Endothelial cell of umbilical vein (primary cell): ENCODE results near the gene TIRAP. TPM values are rescaled to one million over a fixed set of nuclear protein-coding genes. Genes with fewer than 3 reads are reported as not detected.

Experiments
- BruUV-seq: library from RNA; stranded (reverse); fragments of 400-500 nt; replicated peaks from 2 replicates; lab custom pipeline; 2021; lab: Mats Ljungman, UMichigan
- CTCF ChIA-PET: fragments of 300-600, 350-600 bp; sonication (Branson Sonifier 250); formaldehyde crosslinking; loops from one replicate; lab custom pipeline; 2021; ENCODE audit warnings: antibody characterized with exemption, inconsistent platforms; lab: Charles Lee
- POLR2A ChIA-PET: fragments of 300-600, 350-600 bp; sonication (Branson Sonifier 250); formaldehyde crosslinking; loops from one replicate; lab custom pipeline; 2021; ENCODE audit warnings: antibody characterized with exemption, inconsistent platforms; lab: Charles Lee
- DNase-seq: peaks from one replicate; pipeline ENCODE4 v3.0.0-alpha.2; 2011; ENCODE audit warnings: low read depth, low spot score
- FAIRE-seq: peaks from 2 replicates; lab custom pipeline; 2011; peaks lifted over from hg19 to GRCh38; lab: Jason Lieb, UNC
- H2AFZ ChIP-seq: 2 replicates; pipeline ENCODE4 v1.6.0; 2012; ENCODE audit warnings: low read depth, low read length, control low read depth, inconsistent platforms
- H3K27ac ChIP-seq: 2 replicates; pipeline ENCODE4 v1.5.1; 2011; ENCODE audit warnings: low read depth, mild to moderate bottlenecking, control low read depth, low read length, moderate library complexity; ENCODE audit not compliant: insufficient read depth
- H3K27me3 ChIP-seq, 2 experiments: 2 replicates each; pipeline versions ENCODE4 v1.6.0 to v1.6.1; 2011; ENCODE audit warnings: low read length in 2 of 2, mixed read lengths in 1 of 2; ENCODE audit not compliant: control insufficient read depth in 2 of 2, insufficient read depth in 2 of 2
- H3K36me3 ChIP-seq, 2 experiments: 2 replicates in 1 of 2; 3 replicates in 1 of 2; pipeline ENCODE4 v1.5.1; 2011; ENCODE audit warnings: low read length in 2 of 2, mild to moderate bottlenecking in 1 of 2, moderate library complexity in 1 of 2; ENCODE audit not compliant: control insufficient read depth in 2 of 2, insufficient read depth in 2 of 2; ENCODE audit errors: extremely low read depth in 1 of 2
- H3K4me1 ChIP-seq: 3 replicates; pipeline ENCODE4 v1.5.1; 2011; ENCODE audit warnings: mild to moderate bottlenecking, low read length; ENCODE audit not compliant: control insufficient read depth, insufficient read depth; ENCODE audit errors: extremely low read depth
- H3K4me2 ChIP-seq: 2 replicates; pipeline ENCODE4 v1.6.1; 2011; ENCODE audit warnings: low read length, control low read depth, mixed read lengths; ENCODE audit not compliant: insufficient read depth
- H3K4me3 ChIP-seq, 3 experiments: fragments of 200-600 bp in 1 of 3; sonication (generic), shearing (Covaris generic) in 1 of 3; replicated peaks in 1 of 3; 2 replicates each; pipeline ENCODE4 v1.5.1; 2011 to 2016; ENCODE audit warnings: control low read depth in 3 of 3, low read length in 3 of 3, mild to moderate bottlenecking in 2 of 3, inconsistent platforms in 1 of 3, low read depth in 1 of 3, moderate library complexity in 1 of 3; ENCODE audit not compliant: insufficient read depth in 1 of 3
- H3K79me2 ChIP-seq: 2 replicates; pipeline ENCODE4 v1.6.0; 2012; ENCODE audit warnings: low read length, inconsistent platforms; ENCODE audit not compliant: control insufficient read depth, insufficient read depth
- H3K9ac ChIP-seq: replicated peaks from 2 replicates; pipeline ENCODE3; 2011; ENCODE audit warnings: low read length, control low read depth; ENCODE audit not compliant: insufficient read depth; ENCODE audit errors: extremely low read depth
- H3K9me1 ChIP-seq: replicated peaks from 3 replicates; pipeline ENCODE4 v1.6.0; 2011; ENCODE audit warnings: mild to moderate bottlenecking, low read length; ENCODE audit not compliant: control insufficient read depth, insufficient read depth; ENCODE audit errors: extremely low read depth
- H3K9me3 ChIP-seq: replicated peaks from 2 replicates; pipeline ENCODE4 v1.5.1; 2012; ENCODE audit warnings: low read length, inconsistent platforms; ENCODE audit not compliant: control insufficient read depth, insufficient read depth
- H4K20me1 ChIP-seq: replicated peaks from 2 replicates; pipeline ENCODE3; 2011; ENCODE audit warnings: mild to moderate bottlenecking, low read length; ENCODE audit not compliant: control insufficient read depth, insufficient read depth; ENCODE audit errors: extremely low read depth
- CTCF ChIP-seq, 2 donors: IDR thresholded peaks; 1 replicate in 1 of 2; 2 replicates in 1 of 2; pipeline ENCODE4 v1.5.1; 2011; ENCODE audit warnings: low read length in 2 of 2, mild to moderate bottlenecking in 2 of 2, moderate library complexity in 2 of 2, control low read depth in 1 of 2, inconsistent platforms in 1 of 2, low read depth in 1 of 2; ENCODE audit not compliant: insufficient read depth in 1 of 2; ENCODE audit errors: extremely low read depth in 1 of 2
- EZH2 ChIP-seq: IDR thresholded peaks from 2 replicates; pipeline ENCODE4 v1.6.1; 2012; ENCODE audit warnings: borderline replicate concordance, low read depth, mild to moderate bottlenecking, moderate library complexity, low read length, inconsistent platforms; ENCODE audit not compliant: severe bottlenecking
- FOS ChIP-seq: IDR thresholded peaks from 2 replicates; pipeline ENCODE4 v1.6.1; 2011; ENCODE audit warnings: mild to moderate bottlenecking, low read length, moderate library complexity, borderline replicate concordance; ENCODE audit not compliant: insufficient read depth
- GATA2 ChIP-seq: IDR thresholded peaks from 2 replicates; pipeline ENCODE4 v1.7.0; 2011; ENCODE audit warnings: low read depth, mild to moderate bottlenecking, moderate library complexity, mixed read lengths, low read length; ENCODE audit not compliant: insufficient read length, insufficient read depth
- JUN ChIP-seq: IDR thresholded peaks from 2 replicates; pipeline ENCODE4 v1.6.1; 2011; ENCODE audit warnings: borderline replicate concordance, low read depth; ENCODE audit not compliant: insufficient read length, insufficient read depth
- MAX ChIP-seq: IDR thresholded peaks from 2 replicates; pipeline ENCODE4 v1.6.1; 2011; ENCODE audit not compliant: insufficient read depth, insufficient read length
- MYC ChIP-seq: IDR thresholded peaks from one replicate; pipeline ENCODE4 v1.6.1; 2011; ENCODE audit warnings: mild to moderate bottlenecking, low read depth, low read length
- POLR2A ChIP-seq: IDR thresholded peaks from 2 replicates; pipeline ENCODE4 v1.6.1; 2012; ENCODE audit warnings: low read depth, mild to moderate bottlenecking, control low read depth, low read length
- POLR2AphosphoS5 ChIP-seq: IDR thresholded peaks from 2 replicates; pipeline ENCODE4 v1.6.1; 2012; ENCODE audit warnings: low read depth, mild to moderate bottlenecking, control low read depth, low read length, moderate library complexity; ENCODE audit not compliant: insufficient read depth
- dilution Hi-C: fragments of 300-500 bp; cut with MboI; formaldehyde crosslinking; loops from one replicate; pipeline ENCODE4 v1.15.0; 2019; ENCODE audit warnings: low sequenced_read_pairs; ENCODE audit not compliant: extremely low pct_ligation_motif_present
- intact Hi-C: fragments of 100-400 bp; cut with micrococcal nuclease; formaldehyde crosslinking; loops from one replicate; pipeline ENCODE4 v1.10.0; 2022
- polyA plus RNA-seq, 4 experiments: library from polyadenylated mRNA; depleted of rRNA in 3 of 4; stranded (reverse) in 3 of 4; unstranded in 1 of 4; fragments of >200 nt; gene quantifications; 2 replicates each; pipeline versions ENCODE4 v1.2.1 to v1.2.3, GENCODE V29; 2011 to 2012; ENCODE audit warnings: missing spikeins in 1 of 4
- total RNA-seq: library from RNA; stranded (reverse); gene quantifications from 2 replicates; pipeline ENCODE4 v1.2.3, GENCODE V29; 2021

TIRAP gene
- total and polyA plus RNA-seq, 2 donors (not counting 3 experiments of a cell fraction or from before 2014, with no cell fraction given): 9.3 to 11.0 TPM

GRCh38 chr11:126328444-126328843 lies 45.6 kb downstream of the TIRAP start:
- TF ChIP-seq POLR2AphosphoS5 (no peak), FOS (no peak), EZH2 (no peak), MAX (no peak), JUN (no peak), CTCF (IDR thresholded peaks at IDR 0.05; ENCODE audit: extremely low read depth in 1 of 2, insufficient read depth in 1 of 2, low read depth in 1 of 2, low read length in 2 of 2) (no peak), MYC (no peak), POLR2A (no peak), GATA2 (no peak)
- H3K4me2 ChIP-seq: no peak overlapping the region
- no peaks in the 10 kb centered on the region for H4K20me1 ChIP-seq
- no peak for DNase-seq
- H3K4me3 ChIP-seq: no peak overlapping the region
- H3K27me3 ChIP-seq: no peaks in the 10 kb centered on the region
- no peak overlapping the region for H3K27ac ChIP-seq
- BruUV-seq: no TSS peak
- H3K9me3 ChIP-seq: no peaks in the 10 kb centered on the region
- dilution Hi-C loops (no loop called here), intact Hi-C loops (no loop called here)
- no peak overlapping the region for H2AFZ ChIP-seq
- CTCF ChIA-PET: interaction anchor here (1.1 kb wide), 1 partner anchor 152 kb away, joined by 4 read pairs; no protein-coding TSS in a partner anchor
- H3K36me3 ChIP-seq: no peaks in the 10 kb centered on the region
- no peaks in the 10 kb centered on the region for H3K4me1 ChIP-seq
- POLR2A ChIA-PET: no interaction called here
- H3K79me2 ChIP-seq: no peaks in the 10 kb centered on the region
- FAIRE-seq: no peak
- no peaks in the 10 kb centered on the region for H3K9me1 ChIP-seq
- no peak overlapping the region for H3K9ac ChIP-seq
